Islet precursor cell (in vitro differentiated cells): Measurements from ENCODE around the gene MAP3K13.
"Not testable (repeated sequence)": the region's sequence is repeated elsewhere in the genome, so short reads cannot be mapped to it uniquely, and the experiment has no call there.

Experiments
- DNase-seq: peaks from one replicate; pipeline ENCODE4 v3.0.0-alpha.2; 2018

MAP3K13 gene

DNA sequence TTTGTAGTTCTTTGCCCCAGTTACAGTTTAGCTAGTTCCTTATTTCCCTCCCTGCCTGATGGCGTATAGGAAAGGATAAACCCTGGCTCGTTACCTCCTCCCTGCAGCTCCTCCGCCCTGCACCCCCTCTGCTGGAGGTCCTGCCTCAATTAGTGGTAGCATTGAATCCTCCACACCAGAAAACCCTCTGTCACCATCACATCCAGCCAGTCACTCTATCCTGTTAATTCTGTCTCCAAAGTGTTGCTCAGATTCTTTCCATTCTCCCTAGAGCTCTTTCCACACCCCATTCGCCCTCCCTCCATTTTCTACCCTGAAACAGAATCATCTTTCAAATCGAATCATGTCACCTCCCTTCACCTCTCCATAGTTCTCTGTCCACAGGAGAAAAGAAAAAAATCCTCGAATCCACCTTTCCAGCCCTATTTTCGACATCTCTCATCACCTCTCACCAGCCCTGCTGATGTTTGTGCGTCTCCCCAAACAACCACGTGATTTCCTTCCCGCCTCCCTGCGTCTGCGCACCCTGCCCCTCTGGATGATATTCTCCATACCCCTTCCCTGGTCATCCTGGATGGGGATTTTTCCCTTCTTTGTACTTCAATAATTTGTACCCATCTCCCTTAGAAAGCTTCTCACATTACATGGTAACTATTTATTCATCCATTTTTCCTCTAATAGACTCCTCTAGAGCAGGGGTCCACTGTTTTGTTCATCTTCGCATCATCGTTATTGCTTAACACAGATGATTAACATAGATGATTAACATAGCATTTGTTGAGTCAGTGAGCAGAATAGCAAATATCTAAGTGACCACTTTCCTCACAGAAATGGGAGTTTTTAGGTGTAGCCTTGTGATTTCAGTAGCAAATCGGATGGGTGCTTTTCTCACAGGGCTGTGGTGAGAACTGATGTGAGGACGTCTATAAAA lies 37.1 kb downstream of the MAP3K13 start:
- no peak for DNase-seq

DNA sequence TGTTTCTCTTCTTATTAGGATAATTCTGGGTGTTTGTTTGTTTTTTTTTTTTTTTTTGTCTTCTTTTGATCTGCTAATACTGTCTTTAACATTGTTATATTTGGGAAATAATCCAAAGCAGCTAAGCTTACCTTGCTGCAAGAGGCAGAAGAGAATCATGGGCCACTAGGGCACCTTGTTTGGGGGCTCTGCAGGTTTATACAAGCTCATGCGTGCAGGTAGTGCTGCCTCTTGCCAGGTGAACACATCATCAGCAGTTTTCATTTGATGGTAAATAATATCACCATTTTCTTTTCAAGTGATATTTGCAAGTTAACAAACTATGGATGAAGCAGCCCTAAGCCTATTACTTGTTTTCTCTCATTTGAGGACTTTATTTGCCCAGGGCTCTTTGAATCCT lies 37.9 kb downstream of the MAP3K13 start:
- no peak for DNase-seq

GRCh38 chr3:185401319-185401955 lies 38.5 kb downstream of the MAP3K13 start:
- DNase-seq = no peak

DNA sequence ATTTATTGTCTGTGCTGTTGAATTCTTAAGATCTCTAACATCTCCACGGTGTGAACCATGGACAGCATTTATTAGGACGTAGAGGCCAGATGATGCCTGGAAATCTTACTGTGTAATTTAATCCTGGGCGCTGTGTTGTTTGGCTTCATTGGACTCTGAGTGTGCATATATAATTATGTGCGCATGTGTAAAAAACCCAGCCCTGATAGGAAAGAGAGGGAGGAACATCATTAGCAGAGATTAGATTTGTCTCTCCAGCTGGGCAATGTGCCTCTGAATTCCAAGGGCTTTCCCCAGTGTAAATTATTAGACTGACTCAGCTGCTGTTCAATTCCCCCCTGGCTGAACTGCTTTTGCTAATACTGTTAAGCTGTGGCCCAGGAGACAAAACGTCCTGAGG lies 39.6 kb downstream of the MAP3K13 start:
- no peak for DNase-seq

- DNase-seq = no peak
These were observed 40.1 kb downstream of the MAP3K13 start for GRCh38 chr3:185403002-185403401.

- no peak for DNase-seq
These were observed 42.3 kb downstream of the MAP3K13 start for GRCh38 chr3:185405243-185405642.

DNA sequence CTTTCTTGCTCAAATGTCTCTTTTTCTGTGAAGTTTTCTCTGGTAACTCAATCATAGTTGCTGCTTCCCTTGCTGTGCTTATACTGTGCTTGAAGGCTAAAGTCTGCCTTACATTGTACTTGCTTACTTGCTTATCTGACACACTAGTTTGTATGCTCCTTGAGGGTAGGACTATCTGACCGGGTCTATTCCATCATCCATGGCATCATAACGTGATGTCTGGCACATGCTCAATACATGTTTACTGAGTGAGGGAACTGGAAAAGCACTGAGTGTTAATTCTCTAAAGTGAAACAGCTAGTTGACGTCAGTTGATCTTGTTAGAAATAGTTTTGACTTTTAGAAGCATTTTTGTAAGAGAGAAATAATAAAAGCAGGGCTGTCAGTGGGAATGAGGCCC lies 42.7 kb downstream of the MAP3K13 start:
- DNase-seq = no peak

DNA sequence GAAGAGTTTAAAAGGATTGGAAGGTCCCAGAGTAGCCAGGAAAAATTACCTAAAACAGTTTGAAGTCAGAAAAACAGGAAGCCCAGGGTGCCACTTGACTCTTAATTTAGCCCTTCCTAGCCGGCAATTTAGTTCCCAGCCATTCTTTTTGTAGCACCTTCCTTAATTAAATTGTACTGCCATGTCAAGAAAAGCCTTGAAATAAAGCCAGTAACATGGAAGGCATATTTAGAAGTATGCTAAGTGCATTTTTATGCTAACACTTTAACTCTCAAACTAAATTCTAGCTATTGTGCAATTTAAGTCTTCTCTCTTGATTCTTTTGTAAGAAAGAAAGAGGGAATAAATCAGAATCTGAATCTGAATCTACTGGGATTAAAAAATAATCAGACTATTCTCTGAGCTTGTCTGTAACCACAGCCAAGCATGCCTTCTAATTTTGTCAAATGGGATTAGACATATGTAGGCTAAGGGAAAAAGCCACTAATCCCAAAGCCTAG lies 43.2 kb downstream of the MAP3K13 start:
- no peak for DNase-seq

GRCh38 chr3:185409957-185410356 lies 47.0 kb downstream of the MAP3K13 start:
- no peak for DNase-seq

GRCh38 chr3:185411133-185411532 lies 48.2 kb downstream of the MAP3K13 start:
- no peak for DNase-seq

- no peak for DNase-seq
These were observed 53.6 kb downstream of the MAP3K13 start for GRCh38 chr3:185416513-185416912.

DNA sequence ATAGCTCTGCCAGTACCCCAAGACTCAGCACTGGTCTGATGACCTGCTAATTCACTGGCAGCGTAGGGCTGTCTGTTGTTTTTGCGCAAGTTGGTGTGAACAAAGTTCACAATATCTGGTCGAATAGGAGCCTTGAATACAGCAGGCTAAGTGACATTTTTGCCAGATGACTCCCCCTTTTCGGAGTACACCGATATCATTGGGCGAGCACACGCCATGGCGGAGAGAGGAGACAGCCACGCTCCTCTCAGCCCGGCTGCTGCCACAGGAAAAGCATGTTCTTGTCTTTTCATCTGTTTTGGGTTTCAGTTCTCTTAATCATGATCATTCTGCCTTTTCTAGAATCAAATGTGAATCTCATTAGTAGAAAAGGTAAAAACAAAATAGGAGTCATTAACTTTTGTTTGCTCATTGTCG lies 55.6 kb downstream of the MAP3K13 start:
- not testable (repeated sequence) for DNase-seq

GRCh38 chr3:185420762-185421161 lies 57.8 kb downstream of the MAP3K13 start:
- no peak for DNase-seq

GRCh38 chr3:185421577-185422232 lies 58.8 kb downstream of the MAP3K13 start:
- DNase-seq = no peak

DNA sequence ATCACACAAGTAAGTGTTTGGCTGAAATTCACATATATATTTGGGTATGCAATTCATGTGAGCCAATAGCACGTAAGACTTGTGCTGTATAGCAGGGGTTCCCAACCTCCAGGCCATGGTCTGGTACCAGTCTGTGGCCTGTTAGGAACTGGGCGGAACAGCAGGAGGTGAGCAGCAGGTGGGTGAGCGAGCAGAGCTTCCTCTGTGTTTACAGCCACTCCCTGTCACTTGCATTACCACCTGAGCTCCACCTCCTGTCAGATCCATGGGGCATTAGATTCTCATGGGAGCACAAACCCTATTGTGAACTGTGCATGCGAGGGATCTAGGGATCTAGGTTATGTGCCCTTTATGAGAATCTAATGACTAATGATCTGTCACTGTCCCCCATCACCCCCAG lies 59.7 kb downstream of the MAP3K13 start:
- DNase-seq = no peak

DNA sequence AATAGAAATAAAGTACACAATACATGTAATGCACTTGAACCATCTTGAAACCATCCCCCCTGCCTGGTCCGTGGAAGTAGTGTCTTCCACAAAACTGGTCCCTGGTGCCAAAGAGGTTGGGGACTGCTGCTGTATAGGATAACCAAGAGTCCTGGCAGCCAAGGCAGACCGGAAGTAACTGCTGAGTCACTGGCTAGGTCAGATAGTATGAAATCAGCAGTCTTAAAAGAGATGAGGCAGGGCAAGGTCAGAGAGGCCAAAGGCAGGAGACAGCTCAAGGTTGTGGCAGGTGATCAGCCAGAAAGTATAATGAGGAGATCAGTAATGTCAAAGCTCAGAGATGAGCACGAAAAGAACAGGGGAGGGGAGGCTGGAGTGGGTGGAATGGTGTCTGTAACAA lies 60.2 kb downstream of the MAP3K13 start:
- peak; percentile 66 for DNase-seq

- DNase-seq = no peak
These were observed 61.5 kb downstream of the MAP3K13 start for GRCh38 chr3:185424435-185424834.

DNA sequence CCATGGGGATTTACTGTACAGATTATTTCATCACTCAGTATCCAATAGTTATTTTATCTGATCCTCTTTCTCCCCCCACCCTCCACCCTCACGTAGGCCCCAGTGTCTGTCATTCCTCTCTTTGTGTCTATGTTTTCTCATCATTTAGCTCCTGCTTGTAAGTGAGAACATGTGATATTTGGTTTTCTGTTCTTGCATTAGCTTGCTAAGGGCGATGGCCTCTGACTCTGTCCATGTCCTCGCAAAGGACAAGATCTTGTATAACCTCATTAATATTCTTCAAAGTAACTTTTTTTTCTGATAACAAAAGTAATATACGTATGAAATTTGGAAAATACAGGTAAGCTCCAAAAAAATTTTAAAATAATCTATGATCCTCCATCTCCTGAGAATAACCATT lies 67.4 kb downstream of the MAP3K13 start:
- no peak for DNase-seq

DNA sequence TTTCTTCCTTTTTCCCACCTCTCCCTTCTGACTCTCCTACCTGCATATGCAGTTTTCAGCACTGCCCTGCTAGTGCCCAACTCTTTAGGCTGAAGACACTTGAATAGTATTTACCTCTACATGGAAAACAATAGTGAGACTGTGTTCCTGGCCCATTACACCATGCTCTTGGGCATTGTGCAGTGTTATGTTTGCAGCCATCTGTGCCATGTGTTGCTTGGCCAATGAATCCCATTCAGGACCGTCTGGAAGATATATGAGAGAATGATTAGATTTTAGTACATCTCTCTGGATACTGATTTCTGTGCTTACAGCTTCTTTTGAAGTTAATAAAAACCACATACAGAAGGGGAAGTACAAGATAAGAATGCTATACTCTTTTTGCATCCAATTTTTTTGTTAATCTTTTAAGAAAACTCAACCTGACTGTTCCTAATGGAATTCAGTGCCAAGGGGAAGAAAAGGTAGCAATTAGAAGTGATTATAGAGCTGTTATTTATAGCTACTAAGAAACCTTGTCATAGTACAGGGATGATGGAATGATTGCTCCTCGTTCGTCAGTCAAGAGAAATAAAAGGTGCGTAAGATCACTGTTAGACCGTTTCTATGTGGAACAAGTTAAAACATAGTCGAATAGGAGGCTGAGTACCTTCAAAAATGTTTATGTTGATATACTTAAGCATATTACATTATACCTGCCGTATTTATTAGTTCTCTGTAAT lies 77.0 kb downstream of the MAP3K13 start:
- DNase-seq = no peak

GRCh38 chr3:185442031-185442430 lies 79.1 kb downstream of the MAP3K13 start:
- DNase-seq = no peak

DNA sequence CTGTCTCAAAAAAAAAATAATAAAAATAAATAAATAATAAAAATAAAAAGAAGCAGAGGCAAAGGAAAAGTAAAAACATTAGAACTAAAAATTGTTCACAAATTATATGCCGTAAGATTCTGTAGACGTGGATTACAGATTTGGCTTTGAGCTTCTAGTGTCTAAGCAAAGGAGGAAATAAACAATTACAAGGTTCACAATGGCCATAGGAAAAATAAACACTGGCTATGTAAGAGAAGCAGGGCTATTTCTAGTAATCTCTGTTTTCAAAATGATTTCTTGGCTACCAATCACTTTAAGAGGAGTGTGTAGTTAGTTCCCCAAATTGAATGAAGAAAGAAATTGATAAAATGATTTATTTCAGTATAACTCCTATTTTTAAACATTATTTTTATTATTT lies 81.4 kb downstream of the MAP3K13 start:
- DNase-seq = no peak

GRCh38 chr3:185448107-185448506 lies 85.2 kb downstream of the MAP3K13 start:
- DNase-seq = no peak

GRCh38 chr3:185451432-185451831 lies 88.5 kb downstream of the MAP3K13 start:
- DNase-seq = not testable (repeated sequence)
